Activated naive CD4-positive, alpha-beta T cell treated with anti-CD3 and anti-CD28 coated beads, Interleukin-2, amount 50 U/mL, for 72 hours (primary cell): ENCODE data around the gene SPDYC. TPM values are rescaled to one million over a fixed set of nuclear protein-coding genes. Genes with fewer than 3 reads are reported as not detected.
"Not testable (repeated sequence)": the region's sequence is repeated elsewhere in the genome, so short reads cannot be mapped to it uniquely, and the experiment has no call there.

Source experiments
- ATAC-seq, 2 donors: fragments of 150-1000 bp; cut with Tn5 transposase; 2 replicates each; pipeline ENCODE4 v1.10.0; 2021; ENCODE audit warnings: mild to moderate bottlenecking in 2 of 2, moderate library complexity in 2 of 2
- DNase-seq, 2 donors: peaks; one replicate each; pipeline ENCODE4 v3.0.0; 2021 to 2022; ENCODE audit warnings: low spot score in 2 of 2
- H3K27ac Mint-ChIP-seq, 2 donors: one replicate each; pipeline ENCODE4 v1.8.0; 2022; ENCODE audit warnings: mild to moderate bottlenecking in 2 of 2, mixed read lengths in 2 of 2
- H3K36me3 Mint-ChIP-seq, 2 donors: one replicate each; pipeline ENCODE4 v1.8.0; 2022; ENCODE audit warnings: mixed read lengths in 2 of 2
- H3K9me3 Mint-ChIP-seq, 2 donors: one replicate each; pipeline ENCODE4 v1.8.0; 2022; ENCODE audit warnings: mixed read lengths in 2 of 2
- total RNA-seq, 2 donors: library from RNA; stranded (reverse); gene quantifications; one replicate each; pipeline ENCODE4 v1.2.3, GENCODE V29; 2022

SPDYC gene
- total RNA-seq, 2 donors from 2014 or later = not detected

DNA sequence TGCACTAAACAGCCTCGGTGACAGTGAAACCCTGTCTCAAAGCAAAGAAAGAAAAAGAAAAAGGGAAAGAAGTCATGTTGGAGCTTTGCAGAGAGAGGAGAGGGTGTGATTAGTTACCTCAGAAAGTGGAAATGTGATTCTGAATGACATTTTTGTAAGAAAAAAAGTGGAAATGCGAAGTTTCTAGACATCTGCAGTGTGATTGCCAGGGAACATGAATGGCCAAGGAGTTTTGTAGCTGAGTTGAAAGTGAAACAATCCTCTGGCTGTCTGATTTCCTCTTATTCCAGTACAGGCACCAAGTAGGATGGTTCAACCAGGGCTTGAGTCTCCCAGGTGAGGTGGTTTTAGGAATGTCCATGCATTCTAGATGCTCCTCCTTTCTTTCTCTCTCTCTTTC is 17.9 kb upstream of the SPDYC start:
- H3K27ac Mint-ChIP-seq = peak overlapping the region in 1 of 2 donors; percentile 45
- H3K9me3 Mint-ChIP-seq = no peaks in the 10 kb centered on the region
- no peak for DNase-seq
- no peaks in the 10 kb centered on the region for H3K36me3 Mint-ChIP-seq
- no peak for ATAC-seq

DNA sequence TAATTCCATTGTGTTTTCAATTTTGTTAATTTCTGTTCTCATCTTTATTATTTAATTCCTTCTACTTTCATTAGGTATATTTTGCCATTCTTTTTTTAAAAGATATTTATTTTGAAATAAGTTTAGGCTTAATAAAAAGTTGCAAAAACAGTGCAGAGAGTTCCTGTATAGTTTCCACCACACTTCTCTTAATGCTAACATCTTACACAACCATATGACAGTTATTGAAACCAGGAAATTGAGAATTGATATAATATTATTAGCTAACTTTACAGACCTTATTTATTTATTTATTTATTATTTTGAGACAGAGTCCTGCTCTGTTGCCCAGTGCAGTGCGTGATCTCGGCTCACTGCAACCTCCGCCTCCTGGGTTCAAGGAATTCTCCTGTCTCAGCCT is 13.8 kb upstream of the SPDYC start:
- Mint-ChIP-seq H3K27ac (no peak overlapping the region), H3K36me3 (no peaks in the 10 kb centered on the region), H3K9me3 (no peaks in the 10 kb centered on the region)
- no peak for ATAC-seq
- DNase-seq = no peak

DNA sequence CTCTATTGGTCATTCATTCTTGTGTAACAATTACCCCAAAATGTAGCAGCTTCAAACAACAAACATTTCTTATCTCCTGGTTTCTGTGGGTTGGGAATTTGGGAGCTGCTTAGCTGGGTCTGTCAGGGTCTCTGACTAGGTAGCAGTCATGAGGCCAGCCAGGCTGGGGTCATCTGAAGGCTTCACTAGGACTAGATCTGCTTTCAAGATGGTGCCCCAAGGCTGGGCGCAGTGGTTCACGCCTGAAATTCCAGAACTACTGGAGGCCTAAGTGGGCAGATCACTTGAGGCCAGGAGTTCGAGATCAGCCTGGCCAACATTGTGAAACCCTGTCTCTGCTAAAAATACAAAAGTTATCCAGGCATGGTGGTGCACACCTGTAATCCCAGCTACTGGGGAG is 13.1 kb upstream of the SPDYC start:
- Mint-ChIP-seq H3K9me3 (no peaks in the 10 kb centered on the region), H3K36me3 (no peaks in the 10 kb centered on the region), H3K27ac (no peak overlapping the region)
- ATAC-seq (no peak), DNase-seq (no peak)

DNA sequence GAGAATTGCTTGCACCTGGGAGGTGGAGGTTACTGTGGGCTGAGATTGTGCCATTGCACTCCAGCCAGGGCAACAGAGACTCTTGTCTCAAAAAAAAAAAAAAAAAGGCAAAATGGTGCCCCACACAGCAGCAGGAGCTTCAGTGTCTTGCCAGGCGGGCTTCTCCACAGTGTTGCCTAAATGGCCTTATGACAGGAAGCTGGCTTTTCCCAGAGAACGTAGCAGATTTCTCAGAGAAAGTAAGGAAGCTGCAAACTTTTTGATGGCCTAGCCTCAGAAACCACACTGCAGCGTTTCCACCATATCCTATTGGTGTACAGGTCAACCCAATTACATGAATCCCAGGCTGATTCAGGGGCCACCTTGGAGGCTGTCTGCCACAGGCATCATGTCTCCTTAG is 12.7 kb upstream of the SPDYC start:
- no peak for ATAC-seq
- DNase-seq = no peak
- Mint-ChIP-seq H3K9me3 (no peaks in the 10 kb centered on the region), H3K27ac (no peak overlapping the region), H3K36me3 (no peaks in the 10 kb centered on the region)

DNA sequence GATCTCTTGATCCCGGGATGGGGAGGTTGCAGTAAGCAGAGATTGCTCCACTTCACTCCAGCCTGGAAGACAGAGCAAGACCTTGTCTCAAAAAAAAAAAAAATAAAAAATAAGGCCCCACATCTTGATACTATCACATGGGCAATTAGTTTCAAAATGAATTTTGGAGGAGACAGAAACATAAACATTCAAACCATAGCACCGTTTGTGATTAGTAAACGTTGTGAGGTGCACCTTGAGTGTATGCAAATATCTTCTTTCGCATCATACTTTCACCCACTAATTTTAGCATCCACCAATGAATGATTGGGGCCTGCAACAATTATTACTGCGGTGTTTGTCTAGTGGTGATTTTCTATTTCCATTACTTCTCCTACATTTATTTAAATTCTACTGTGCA is 11.0 kb upstream of the SPDYC start:
- ATAC-seq (no peak), DNase-seq (no peak)
- H3K9me3 Mint-ChIP-seq = no peaks in the 10 kb centered on the region
- no peak overlapping the region for H3K27ac Mint-ChIP-seq
- no peaks in the 10 kb centered on the region for H3K36me3 Mint-ChIP-seq

DNA sequence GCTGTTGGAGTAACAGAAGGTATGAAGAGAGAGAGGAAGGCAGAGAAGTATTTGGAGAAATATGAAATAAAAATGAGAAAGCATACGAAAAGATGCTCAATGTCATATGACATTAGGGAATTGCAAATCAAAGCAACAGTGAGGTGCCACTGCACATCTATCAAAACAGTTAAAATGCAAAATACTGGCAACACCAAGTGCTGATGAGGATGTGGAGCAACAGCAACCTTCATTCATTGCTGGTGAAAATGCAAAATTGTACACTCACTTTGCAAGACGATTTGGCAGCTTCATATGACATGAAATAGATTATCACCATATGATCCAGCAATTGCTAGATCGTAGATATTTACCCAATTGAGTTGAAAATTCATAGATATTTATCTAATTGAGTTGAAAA is 9.4 kb upstream of the SPDYC start:
- no peak overlapping the region for H3K27ac Mint-ChIP-seq
- ATAC-seq (no peak), DNase-seq (no peak)
- H3K9me3 Mint-ChIP-seq = no peaks in the 10 kb centered on the region
- no peaks in the 10 kb centered on the region for H3K36me3 Mint-ChIP-seq

DNA sequence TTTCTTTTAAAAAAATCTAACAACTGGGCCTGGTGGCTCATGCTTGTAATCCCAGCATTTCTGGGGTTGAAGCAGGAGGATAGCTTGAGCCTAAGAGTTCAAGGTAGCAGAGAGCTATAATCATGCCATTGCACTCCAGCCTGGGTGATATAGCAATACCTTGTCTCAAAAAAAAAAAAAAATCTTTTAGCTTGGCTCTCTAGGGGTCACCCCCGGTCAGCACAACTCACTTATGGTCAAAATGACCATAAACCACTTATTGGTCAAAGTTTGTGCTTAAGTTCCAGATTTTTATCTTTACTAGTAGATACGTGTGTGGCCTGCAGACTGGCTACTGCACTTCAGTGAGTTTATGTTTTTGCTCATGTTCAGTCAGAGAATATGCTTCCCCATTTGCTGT is 6.3 kb upstream of the SPDYC start:
- ATAC-seq (no peak), DNase-seq (no peak)
- no peak overlapping the region for H3K27ac Mint-ChIP-seq

DNA sequence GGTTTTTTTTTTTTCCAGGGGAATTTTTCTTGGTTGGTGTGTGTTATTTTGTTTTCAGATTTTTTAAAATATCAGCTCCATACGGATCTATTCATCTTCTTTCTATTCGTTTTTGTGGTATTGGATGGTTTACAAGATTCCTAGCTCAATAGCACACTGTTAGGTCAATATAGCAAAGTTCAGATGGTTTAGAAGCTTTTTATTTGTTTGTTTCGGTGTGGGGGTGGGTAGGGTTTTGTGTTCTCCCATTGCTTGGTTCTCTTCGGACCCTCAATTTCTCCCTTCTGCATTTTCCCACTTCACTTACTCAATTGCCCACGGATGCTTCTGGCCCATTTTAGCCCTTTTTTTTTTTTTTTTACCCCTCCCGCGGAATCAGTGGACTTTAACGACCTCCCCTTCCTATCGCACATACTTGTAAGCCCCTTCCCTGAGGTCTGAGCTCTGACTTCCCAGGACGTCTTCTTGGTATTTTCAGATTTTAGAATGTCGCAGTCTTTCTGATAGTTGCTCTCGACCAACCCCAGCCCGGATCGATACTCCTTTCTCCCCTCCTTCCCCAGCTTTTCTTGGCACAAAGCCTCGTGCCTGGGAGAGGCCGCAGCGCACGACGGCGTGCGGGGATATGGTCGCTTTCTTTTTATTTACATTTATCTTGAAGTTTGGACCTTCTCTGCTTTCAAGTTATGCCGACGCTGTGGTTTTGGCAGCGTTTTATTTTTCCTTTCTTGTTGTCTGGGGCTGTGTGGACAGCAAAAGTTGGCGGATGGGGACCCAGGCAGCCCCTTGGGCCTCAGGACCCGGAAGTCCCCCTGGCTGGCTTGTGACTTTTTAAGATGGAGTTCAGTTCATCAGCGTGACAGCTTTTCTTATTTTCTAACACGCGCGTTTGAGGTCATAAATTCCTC is 4.4 kb upstream of the SPDYC start:
- ATAC-seq = no peak
- Mint-ChIP-seq H3K36me3 (no peaks in the 10 kb centered on the region), H3K27ac (peak overlapping the region in 1 of 2 donors; percentile 25), H3K9me3 (no peaks in the 10 kb centered on the region)
- DNase-seq = no peak

More for the DNA sequence above, 6.3 kb upstream of the SPDYC start:
- no peaks in the 10 kb centered on the region for H3K9me3 Mint-ChIP-seq
- H3K36me3 Mint-ChIP-seq = no peaks in the 10 kb centered on the region

DNA sequence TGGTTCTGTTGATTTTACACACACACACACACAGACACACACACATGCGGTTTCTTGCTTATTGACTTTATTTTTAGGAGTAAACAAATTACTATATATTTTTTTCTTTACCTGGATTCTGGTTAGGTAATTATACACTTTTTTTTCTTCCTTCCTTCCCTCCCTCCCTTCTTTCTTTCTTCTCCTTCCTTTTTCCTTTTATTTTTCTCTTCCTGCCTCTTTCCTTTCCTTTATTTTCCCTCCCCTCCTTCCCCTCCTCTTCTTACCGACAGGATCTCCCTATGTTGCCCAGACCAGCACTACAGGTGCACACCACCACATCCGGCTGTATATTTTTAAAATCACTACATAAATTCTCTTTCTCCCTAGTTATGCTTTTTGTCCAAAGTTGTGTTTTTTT is 3.1 kb upstream of the SPDYC start:
- ATAC-seq (no peak), DNase-seq (no peak)
- Mint-ChIP-seq H3K36me3 (no peaks in the 10 kb centered on the region), H3K9me3 (no peaks in the 10 kb centered on the region), H3K27ac (no peak overlapping the region)

DNA sequence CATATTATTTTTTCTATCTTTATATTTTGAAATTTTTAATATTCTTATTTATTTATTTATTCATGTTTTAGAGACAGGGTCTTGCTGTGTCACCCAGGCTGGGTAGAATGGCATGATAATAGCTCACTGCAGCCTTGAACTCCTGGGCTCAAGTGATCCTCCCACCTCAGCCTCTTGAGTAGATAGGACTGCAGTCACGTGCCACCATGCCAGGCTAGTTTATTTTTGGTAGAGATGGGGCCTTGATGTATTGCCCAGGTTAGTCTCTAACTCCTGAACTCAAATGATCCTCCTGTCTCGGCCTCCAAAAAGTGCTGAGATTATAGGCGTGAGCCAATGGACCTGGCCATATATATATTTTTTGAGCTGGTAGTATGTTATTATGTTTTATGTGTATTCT is 2.4 kb upstream of the SPDYC start:
- no peaks in the 10 kb centered on the region for H3K36me3 Mint-ChIP-seq
- no peak for DNase-seq
- ATAC-seq = no peak
- no peaks in the 10 kb centered on the region for H3K9me3 Mint-ChIP-seq
- H3K27ac Mint-ChIP-seq = no peak overlapping the region

DNA sequence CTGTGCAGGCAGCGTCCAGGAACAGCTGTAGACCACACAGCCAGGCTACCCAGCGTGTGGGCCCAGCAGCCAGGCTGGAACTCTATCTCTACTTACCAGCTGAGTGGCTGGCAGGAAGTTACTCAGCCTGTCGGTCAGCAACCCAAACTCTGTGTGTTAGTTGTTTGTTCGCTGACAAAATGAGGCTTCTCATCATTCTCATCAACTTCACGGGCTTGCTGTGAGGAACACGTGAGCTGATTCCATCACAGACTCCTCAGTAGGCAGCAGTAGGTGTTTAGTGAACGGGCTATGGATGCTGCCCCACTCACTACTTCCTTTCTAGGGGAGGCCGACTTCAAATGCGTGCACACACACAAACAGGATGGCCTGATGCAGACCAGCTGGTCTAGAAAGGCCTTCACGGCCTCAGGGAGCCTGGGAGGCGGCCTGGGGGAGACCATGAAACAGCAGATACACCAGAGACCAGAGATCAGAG is 830 bp upstream of the SPDYC start:
- no peaks in the 10 kb centered on the region for H3K36me3 Mint-ChIP-seq
- peak overlapping the region; percentile 80 for H3K27ac Mint-ChIP-seq
- ATAC-seq (peak; percentile 43 to 72), DNase-seq (no peak)
- no peaks in the 10 kb centered on the region for H3K9me3 Mint-ChIP-seq

DNA sequence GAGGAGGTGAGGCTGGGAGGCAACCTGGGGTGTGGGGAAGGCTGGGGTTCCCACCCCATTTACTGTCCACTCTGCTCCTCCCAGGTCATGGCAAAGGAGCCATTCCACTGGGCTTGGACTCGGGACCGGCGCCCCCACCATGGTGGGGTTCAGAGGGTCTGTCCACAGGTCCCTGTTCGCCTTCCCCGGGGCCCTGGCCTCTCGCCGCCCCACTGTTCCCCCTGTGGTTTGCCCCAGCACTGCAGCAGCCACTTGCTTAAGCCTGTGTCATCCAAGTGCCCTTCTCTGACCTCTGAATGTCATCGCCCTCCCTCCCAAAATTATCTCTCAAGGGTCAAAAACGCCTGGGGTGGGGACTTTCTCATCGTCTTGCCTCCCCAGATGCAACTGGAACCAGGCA is 2.6 kb downstream of the SPDYC start:
- Mint-ChIP-seq H3K27ac (no peak overlapping the region), H3K36me3 (no peaks in the 10 kb centered on the region), H3K9me3 (no peaks in the 10 kb centered on the region)
- ATAC-seq = no peak
- no peak for DNase-seq

DNA sequence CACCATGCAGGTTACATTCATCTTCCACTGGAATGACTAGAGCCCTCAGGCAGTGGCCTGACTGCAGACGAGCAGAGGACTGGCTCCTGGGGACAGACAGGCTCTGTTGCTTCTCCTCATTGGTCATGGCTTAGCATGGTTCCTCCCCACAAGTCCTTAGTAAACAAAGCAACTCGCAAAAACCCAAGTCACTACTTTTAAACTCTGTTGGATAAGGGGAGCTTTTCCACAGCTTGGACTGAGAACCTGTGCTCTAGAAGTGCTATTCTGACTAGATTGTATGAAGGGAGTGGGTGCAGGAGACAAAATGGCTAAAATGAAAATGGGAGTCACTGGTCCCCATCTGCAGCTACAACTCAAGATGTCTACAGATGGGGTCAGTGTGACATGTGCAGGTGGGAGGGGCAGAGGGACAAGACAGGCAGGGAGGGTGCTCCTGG is 4.6 kb downstream of the SPDYC start:
- H3K36me3 Mint-ChIP-seq, ATAC-seq, H3K27ac Mint-ChIP-seq, H3K9me3 Mint-ChIP-seq, DNase-seq: not testable (repeated sequence)

DNA sequence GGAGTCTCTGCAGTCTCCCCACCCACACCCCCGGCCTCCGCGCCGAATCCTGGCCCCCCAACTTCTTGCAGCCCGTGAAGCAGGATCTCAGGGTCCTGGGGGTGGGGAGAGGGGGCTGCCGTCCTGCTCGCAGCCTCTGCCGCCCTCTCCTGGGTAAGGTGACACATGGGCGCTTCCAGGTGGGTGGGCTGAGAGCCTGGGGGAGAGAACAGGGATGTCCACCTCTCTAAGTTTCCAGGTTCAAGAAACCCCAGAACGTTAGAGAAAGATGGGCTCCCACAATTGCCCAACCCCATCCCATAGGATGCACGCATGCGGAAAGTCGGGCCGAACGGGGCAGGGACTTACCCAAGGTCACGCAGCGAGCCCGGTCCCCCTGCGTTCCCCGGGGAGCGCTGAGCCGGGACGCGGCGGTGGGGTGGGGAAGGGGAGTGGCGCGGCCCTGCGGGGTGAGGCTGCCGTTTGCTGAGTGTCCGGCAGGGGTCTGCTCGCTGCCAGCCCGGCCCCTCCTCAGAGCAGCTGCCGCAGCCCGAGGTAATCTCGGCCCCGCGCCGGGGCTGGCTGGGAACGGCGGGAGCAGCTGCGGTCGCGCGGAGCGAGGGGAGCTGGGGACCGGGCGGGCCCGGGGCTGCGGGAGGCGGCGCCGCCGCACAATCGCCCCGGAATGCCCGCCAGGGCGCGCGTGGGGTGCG is 11.0 kb downstream of the SPDYC start:
- Mint-ChIP-seq H3K27ac (peak overlapping the region; percentile 44 to 85), H3K9me3 (no peaks in the 10 kb centered on the region), H3K36me3 (peaks cover 0 to 5% of the 10 kb centered on the region in 2 donors)
- peak; percentile 74 to 84 for ATAC-seq
- peak; percentile 71 to 73 for DNase-seq

DNA sequence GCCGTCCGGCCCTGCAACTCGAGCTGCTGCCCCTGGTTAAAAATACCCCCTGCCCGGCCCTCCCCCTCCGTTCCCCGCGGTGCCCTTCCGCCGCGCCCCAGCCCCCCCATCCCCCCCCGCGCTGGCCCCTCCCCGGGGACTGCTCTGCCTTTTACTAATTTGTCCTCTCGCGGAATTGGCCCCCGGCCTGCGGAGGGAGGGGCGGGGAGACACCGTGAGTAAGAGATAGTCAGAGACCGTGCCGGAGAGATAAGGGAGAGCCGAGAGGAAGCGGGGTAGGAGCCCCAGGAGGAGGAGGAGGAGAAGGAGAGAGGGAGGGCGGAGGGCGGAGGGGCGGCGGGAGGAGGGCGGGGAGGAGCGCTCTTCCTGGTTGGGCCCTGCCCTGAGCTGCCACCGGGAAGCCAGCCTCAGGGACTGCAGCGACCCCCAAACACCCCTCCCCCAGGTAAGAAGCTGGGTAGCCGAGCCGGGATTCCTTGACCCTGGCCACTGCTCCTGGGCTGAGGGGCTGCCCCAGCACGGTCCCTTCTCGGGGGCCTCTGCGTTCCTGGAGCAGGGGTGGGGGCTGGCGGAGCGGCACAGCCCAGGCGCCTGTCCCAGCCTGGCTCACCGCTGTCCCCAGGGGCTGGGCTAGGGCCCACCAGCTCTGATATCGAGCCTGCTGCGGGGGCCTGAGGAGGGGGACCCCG is 11.7 kb downstream of the SPDYC start, which contains the start of gene CAPN1:
CAPN1 (plus strand) TSS at position 360 of the 689 bp plus-strand sequence. CDS start 774 bp downstream, outside the sequence.
- ATAC-seq (peak; percentile 85 to 94), DNase-seq (peak; percentile 70 to 89)
- Mint-ChIP-seq H3K9me3 (no peaks in the 10 kb centered on the region), H3K27ac (peak within 1 kb of the TSS; percentile 85 to 93), H3K36me3 (peaks cover 0 to 5% of the 10 kb centered on the region in 2 donors)

DNA sequence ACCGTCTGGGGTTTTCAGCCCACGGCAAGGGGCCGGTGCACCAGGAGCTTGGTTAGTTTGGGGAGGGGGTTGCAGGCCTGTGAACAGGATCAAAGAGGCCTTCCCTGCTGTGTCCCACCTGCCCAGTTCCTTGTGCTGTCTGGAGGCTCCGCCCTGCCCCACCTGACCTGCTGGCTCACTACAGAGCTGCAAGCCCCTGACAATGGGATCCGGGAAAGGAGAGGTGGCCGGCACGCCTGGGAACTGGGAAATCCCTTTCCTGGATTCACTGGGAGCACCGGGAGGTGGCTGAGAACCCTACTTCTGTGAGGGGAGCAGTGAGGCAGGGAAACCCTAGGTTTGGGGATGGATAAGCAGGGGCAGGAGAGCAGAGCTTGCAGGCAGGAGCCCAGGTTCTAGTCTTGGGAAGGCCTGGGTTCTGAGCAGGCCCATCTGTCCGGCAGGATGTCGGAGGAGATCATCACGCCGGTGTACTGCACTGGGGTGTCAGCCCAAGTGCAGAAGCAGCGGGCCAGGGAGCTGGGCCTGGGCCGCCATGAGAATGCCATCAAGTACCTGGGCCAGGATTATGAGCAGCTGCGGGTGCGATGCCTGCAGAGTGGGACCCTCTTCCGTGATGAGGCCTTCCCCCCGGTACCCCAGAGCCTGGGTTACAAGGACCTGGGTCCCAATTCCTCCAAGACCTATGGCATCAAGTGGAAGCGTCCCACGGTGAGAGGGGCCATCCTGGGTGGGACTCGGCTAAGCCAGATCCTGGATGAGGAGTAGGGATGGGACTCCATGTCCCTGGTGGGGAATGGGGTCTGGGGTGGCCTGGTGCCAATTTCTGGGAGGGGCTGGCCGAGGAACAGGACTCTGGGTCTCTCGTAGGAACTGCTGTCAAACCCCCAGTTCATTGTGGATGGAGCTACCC is 12.5 kb downstream of the SPDYC start:
- Mint-ChIP-seq H3K9me3 (no peaks in the 10 kb centered on the region), H3K36me3 (peaks cover 0 to 5% of the 10 kb centered on the region in 2 donors), H3K27ac (peak overlapping the region; percentile 85 to 93)
- ATAC-seq (peak; percentile 6 to 15), DNase-seq (no peak)
